DMS53 treated with DMSO at 0.1 percent for 48 hours (cell line): ENCODE data around the gene PTPN2.
"Not testable (repeated sequence)": the region's sequence is repeated elsewhere in the genome, so short reads cannot be mapped to it uniquely, and the experiment has no call there.

Experiments used
- DNase-seq: peaks from one replicate; lab custom pipeline; 2025; ENCODE audit not compliant: unreplicated experiment; lab: John Stamatoyannopoulos, UW

The PTPN2 gene

GRCh38 chr18:12895014-12895413, 11.0 kb upstream of the PTPN2 start:
- no peak for DNase-seq

DNA sequence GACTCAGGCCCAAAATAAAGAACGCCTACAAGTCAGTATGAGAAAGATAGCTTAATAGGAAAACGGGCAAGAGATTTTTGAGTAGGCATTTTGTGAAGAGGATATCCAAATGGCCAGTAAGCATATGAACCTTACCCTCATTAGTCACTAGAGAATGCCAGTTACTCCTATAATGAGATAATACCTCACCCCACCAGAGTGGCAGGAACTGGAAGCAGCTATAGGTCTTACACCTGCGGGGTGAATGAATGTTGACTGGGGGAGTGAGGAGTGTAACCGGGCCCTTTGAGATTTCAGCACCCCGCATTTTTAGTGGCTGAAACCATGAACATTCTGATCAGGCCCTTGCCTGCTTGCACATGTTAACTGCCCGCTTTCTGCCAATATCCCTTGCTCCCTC, 7.5 kb upstream of the PTPN2 start:
- DNase-seq, result no peak

GRCh38 chr18:12890964-12891363, 6.9 kb upstream of the PTPN2 start:
- DNase-seq, result no peak

DNA sequence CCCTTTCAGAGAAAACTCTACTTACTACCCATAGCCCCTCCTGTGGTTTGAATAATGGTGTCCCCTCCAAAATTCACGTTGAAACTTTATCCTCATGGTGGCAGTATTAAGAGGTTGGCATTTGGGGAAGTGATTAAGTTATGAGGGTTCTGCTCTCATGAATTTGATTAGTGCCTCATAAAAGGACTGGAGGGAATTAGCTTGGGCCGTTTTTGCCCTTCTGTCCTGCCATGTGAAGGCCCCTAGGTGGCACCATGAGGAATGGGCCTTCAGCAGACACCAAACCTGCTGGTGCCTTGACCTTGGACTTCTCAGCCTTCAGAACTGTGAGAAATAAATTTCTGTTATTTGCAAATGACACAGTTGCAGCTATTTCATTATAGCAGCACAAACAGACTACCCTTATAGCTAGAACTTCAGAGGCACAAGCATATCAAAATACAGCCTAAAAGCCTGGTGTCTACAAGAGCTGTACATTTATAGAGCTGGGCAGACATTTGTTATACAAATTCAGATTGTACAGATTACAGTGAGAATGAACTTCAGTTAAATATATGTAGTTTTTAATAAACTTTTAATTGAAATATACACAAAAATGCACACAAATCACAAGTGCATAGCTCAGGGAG, 2.6 kb upstream of the PTPN2 start:
- peak; percentile 24 for DNase-seq

GRCh38 chr18:12885500-12885899, 1.5 kb upstream of the PTPN2 start:
- DNase-seq, result no peak

DNA sequence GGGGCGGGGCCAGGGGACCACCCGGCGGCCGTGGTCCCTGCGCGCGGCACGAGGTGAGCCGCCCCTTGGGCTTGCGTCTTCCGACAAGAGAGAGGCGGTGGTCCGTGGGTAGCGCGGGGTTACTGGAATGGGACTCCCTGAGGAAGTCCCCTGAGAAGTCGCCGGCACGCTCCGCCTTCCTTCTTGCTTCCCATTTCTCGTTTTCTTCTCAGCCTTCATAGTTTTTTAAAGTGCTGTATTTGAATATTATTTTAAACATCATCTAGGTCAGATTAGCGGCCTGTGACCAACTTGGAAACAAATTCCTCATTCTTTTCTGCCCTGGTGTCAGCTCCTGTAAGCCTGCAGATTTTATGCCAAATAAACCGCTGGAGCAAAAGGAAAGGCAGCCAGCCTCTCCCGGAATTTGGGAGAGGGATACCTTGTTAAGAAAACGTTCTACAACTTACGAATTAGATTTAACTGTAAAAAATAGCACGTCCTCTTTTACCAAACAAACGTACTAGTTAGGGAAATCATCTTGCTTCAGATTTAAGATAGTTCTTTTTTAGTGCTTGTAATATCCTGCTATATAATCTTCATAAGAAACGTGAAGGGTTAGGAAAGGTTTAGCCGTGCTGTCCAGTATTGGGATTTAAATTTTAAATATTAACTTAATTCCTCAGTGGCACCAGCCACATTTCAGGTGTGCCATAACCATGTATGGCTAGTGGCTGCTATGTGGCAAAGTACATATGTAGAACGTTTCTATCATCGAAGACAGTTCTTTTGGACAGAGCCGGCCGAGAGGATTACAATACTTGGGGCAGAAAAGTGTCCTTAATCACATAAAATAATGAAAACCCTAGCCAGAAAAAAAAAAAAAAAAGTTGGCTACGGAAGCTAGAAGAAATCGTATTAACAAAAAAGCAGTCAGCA, 628 bp upstream of the PTPN2 start:
- peak; percentile 71 for DNase-seq

GRCh38 chr18:12883372-12883683, 709 bp downstream of the PTPN2 start:
- DNase-seq, result no peak

DNA sequence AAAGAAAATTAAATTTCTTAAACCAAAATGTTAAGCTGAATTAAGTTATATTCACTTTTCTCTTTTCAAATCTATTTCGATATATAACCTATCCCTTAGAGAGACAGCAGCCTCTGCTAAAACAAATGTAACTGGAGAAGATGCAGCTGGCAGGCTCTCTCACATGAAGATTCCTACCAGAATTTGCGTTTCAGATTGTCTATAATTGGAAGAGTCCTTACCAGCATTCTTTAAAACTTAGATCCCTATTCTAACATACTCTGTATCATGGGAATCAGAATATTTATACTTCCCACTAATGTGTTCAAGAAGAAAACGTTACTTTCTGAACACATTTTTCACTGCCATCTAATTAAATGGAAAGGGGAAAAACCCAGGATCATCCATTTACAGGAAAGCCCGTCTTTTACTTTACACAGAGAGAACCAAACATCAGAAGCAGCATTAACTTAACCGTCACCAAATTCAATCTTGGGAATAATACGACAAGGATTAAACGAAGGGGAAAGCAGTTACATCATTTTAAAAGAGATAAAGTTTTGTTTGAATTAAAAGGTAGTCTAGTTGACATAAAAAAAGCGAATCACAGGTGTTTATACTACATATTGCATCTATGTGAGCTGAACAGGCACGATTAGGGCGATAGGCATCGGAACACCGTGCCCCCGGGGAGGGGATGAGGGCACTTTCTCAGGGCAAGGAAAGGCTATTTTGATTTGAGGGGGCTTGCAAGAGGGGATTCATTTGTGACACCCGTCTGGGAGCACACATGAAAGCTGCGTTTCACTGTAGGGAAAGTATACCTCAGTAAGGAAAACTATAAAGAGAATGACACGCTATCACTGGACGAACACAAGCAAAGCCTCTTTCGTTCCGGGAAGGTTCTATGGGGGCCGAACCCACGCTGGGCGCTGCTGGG, 1.3 kb downstream of the PTPN2 start:
- no peak for DNase-seq

- no peak for DNase-seq
Measured at GRCh38 chr18:12880541-12880910, 3.5 kb downstream of the PTPN2 start.

DNA sequence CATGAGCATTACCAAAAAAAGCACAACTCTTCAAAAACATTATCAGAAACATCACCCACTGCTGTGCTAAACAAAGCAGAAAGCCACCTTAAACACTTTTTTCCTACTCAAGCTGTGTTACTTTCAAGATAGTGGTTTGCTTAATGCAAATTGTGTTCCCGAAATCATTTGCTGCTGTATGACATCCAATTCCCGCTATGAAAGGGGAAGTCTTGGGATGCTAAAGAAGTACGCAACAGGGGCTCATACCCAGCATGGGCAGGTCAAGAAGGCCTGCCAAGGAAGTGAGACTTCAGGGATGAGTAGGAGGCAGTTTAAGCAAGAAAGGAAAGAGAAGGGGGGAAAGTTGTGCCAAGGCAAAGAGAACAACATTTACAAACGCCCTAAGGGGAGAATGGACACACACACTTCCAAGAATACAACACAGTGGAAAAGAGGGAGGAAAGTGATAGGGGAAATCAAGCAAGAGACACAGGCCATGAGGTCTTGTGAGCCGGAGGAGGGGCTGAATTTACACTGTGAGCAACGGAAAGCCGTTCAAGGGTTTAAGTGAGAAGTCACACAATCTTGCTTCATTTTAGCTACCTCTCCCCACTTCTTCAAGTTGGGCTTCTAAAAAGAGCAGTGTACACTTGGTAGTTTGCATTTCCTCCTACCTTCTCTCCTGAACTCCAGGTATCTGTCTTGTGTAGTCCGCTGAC, 4.0 kb downstream of the PTPN2 start:
- no peak for DNase-seq

DNA sequence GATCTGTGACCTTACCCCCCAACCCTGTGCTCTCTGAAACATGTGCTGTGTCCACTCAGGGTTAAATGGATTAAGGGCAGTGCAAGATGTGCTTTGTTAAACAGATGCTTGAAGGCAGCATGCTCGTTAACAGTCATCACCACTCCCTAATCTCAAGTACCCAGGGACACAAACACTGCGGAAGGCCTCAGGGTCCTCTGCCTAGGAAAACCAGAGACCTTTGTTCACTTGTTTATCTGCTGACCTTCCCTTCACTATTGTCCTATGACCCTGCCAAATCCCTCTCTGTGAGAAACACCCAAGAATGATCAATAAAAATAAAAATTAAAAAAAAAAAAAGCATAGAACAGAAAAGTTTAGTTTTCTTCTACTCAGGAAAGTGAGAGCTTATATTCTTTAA, 9.0 kb downstream of the PTPN2 start:
- DNase-seq, result not testable (repeated sequence)

GRCh38 chr18:12873961-12874567, 10.0 kb downstream of the PTPN2 start:
- DNase-seq, result not testable (repeated sequence)

DNA sequence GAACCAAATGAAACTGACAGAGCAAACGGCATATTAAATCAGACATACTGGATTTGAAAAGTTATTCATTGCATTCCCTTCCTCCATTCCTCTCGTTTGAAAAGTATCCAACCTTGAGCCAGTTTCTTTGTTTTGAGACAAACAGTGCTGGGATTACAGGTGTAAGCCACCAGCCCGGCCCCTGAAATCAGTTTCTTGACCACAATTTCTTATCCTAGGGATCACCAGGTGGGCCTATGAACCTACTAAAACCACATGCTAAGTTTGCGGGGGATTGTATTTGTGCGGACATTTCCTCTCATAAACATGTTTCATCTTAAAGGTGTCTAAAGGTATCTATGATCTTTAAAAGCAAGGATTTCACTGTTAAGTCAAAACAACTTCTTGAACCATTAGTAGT, 11.6 kb downstream of the PTPN2 start:
- no peak for DNase-seq

DNA sequence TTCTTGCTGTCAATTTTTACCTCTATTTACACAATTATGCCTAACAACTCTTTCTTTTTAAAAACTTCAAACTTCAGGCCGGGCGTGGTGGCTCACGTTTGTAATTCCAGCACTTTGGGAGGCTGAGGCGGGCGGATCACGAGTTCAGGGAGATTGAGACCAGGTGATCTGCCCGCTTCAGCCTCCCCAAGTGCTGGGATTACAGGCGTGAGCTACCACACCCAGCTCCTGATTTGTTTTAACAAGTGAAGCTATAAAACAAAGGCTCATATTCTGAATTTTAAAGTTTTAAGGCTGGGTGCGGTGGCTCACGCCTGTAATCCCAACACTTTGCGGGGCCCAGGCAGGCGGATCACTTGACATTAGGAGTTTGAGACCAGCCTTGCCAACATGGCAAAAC, 15.5 kb downstream of the PTPN2 start:
- DNase-seq, result no peak

DNA sequence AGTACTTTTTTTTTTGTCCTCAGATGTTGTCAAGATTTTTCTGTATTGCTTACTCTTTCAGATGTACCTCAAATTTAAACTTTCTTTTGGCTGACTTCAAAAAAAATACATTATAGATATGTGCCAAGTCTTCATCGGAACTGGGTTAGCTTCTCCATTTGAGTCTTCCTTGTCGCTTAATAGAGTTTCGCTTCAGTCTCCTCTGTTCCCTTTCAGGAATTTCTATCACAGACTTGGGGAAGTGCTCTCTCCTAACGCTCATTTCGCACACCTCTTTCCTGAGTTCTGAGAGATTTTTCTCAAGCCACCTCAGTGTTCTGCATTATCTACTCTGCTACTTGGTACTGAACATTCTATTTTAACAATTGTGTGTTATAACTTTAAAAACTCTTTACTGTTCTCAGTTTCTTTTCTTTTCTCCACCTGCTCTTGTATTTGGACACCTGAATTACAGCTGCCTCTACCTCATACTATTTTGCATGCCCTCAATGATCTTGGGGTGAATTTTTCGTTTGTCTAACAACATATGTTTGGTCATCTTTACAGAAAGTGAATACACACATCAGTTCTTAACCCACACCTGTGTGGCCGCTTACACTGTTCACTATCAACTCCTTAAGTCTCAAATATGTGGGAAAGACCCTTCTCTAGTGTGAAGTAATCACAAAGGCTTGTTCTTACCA, 16.5 kb downstream of the PTPN2 start:
- no peak for DNase-seq

DNA sequence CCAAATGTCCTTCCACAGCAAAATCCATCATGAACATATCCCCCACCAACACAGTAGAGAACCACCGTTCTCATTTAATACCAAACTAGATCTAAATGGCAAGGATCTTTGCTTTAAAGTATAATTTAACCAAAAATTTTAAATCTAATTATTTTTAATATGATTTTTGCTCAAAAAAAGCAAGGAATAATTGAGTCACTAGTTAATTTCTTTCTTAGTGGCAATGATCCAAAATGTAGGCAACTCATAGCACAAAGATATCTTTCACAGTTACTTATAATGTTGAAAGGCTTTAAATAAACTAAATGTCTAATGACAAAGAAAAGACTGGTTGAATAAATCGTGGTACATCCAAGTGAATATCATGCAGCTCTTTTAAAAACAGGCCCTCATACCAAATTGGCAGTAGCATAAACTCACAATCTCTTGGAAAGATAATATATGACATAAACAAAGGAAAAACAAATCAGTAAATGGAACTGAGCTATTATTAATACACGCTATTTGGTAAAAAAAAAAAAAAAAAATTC, 20.3 kb downstream of the PTPN2 start:
- DNase-seq, result no peak

GRCh38 chr18:12862874-12863482, 21.1 kb downstream of the PTPN2 start:
- no peak for DNase-seq

DNA sequence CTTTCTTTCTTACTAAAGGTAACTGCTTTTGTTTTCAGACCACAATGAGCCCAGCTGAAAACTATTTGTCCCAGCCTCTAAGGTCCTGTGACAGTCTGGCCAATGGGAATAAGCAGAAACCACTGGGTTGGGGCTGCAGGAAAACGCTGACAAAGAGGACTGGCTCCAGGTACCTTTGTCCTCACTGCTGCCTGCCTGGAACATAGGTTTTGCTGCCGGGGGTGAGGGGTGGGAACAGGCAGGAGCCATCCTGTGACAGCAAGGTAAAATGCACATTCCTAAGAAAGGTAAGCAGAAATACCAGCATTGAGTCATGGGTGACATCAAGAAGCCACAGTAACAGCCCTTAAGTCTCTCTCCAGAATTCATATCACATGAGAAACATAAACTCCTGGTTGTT, 21.6 kb downstream of the PTPN2 start:
- DNase-seq, result no peak

- peak; percentile 28 for DNase-seq
Measured at GRCh38 chr18:12861637-12862036, 22.4 kb downstream of the PTPN2 start.
